Measurements from ENCODE around the gene STX1A.
"Not testable (repeated sequence)": the region's sequence is repeated elsewhere in the genome, so short reads cannot be mapped to it uniquely, and the experiment has no call there.

The STX1A gene

GRCh38 chr7:73683056-73683787, 36.2 kb downstream of the STX1A start, which contains the start of the genes BUD23 and DNAJC30:
BUD23 (plus strand) TSS chr7:73683597; CDS start chr7:73683626, 29 bp downstream.
DNAJC30 (minus strand) TSS chr7:73683453; CDS start chr7:73683423, 30 bp downstream.
- DNase-seq (ENCODE audit: low spot score), result peak; percentile 96

- DNase-seq (ENCODE audit: low spot score), result no peak
Observed at GRCh38 chr7:73682745-73683055, 36.8 kb downstream of the STX1A start.

GRCh38 chr7:73681031-73681430, 38.4 kb downstream of the STX1A start:
- no peak for DNase-seq (ENCODE audit: low spot score)

GRCh38 chr7:73680501-73680900, 39.0 kb downstream of the STX1A start:
- no peak for DNase-seq (ENCODE audit: low spot score)

- no peak for DNase-seq (ENCODE audit: low spot score)
Observed at GRCh38 chr7:73679709-73680108, 39.8 kb downstream of the STX1A start.

GRCh38 chr7:73678862-73679261, 40.6 kb downstream of the STX1A start:
- no peak for DNase-seq (ENCODE audit: low spot score)

- DNase-seq (ENCODE audit: low spot score), result not testable (repeated sequence)
Observed at GRCh38 chr7:73676062-73676461, 43.4 kb downstream of the STX1A start.

- DNase-seq (ENCODE audit: low spot score), result no peak
Observed at GRCh38 chr7:73674468-73675124, 44.9 kb downstream of the STX1A start.

- DNase-seq (ENCODE audit: low spot score), result no peak
Observed at GRCh38 chr7:73671857-73672445, 47.5 kb downstream of the STX1A start.

- no peak for DNase-seq (ENCODE audit: low spot score)
Observed at GRCh38 chr7:73671322-73671661, 48.2 kb downstream of the STX1A start.

- no peak for DNase-seq (ENCODE audit: low spot score)
Observed at GRCh38 chr7:73669858-73670385, 49.5 kb downstream of the STX1A start.

- no peak for DNase-seq (ENCODE audit: low spot score)
Observed at GRCh38 chr7:73669288-73669701, 50.2 kb downstream of the STX1A start.

GRCh38 chr7:73668886-73669230, 50.6 kb downstream of the STX1A start:
- no peak for DNase-seq (ENCODE audit: low spot score)

- DNase-seq (ENCODE audit: low spot score), result peak; percentile 38
Observed at GRCh38 chr7:73668103-73668885, 51.2 kb downstream of the STX1A start.

- DNase-seq (ENCODE audit: low spot score), result peak; percentile 81
Observed at GRCh38 chr7:73667344-73668102, 51.9 kb downstream of the STX1A start, which contains the start of gene VPS37D. VPS37D (plus strand) TSS chr7:73667831; CDS start chr7:73667959, 128 bp downstream.

- no peak for DNase-seq (ENCODE audit: low spot score)
Observed at GRCh38 chr7:73663033-73663432, 56.4 kb downstream of the STX1A start.

- DNase-seq (ENCODE audit: low spot score), result not testable (repeated sequence)
Observed at GRCh38 chr7:73660594-73660993, 58.9 kb downstream of the STX1A start.

- no peak for DNase-seq (ENCODE audit: low spot score)
Observed at GRCh38 chr7:73659983-73660382, 59.5 kb downstream of the STX1A start.

GRCh38 chr7:73655309-73655708, 64.2 kb downstream of the STX1A start:
- DNase-seq (ENCODE audit: low spot score), result not testable (repeated sequence)

- no peak for DNase-seq (ENCODE audit: low spot score)
Observed at GRCh38 chr7:73652541-73652949, 66.9 kb downstream of the STX1A start.

- DNase-seq (ENCODE audit: low spot score), result no peak
Observed at GRCh38 chr7:73650524-73650923, 68.9 kb downstream of the STX1A start.

All from cerebellar cortex (tissue), 1 donor.